IMR-90 (cell line): ENCODE data around the gene RING1. TPM values are rescaled to one million over a fixed set of nuclear protein-coding genes. Genes with fewer than 3 reads are reported as not detected.

Experiments
- ATAC-seq: fragments of 200-7000 bp; cut with Tn5 transposase; 2 replicates; pipeline ENCODE4 v1.9.1; 2020; ENCODE audit warnings: low read depth, mild to moderate bottlenecking, moderate library complexity
- BruUV-seq: library from RNA; stranded (reverse); fragments of 400-500 nt; replicated peaks from 2 replicates; lab custom pipeline; 2021; lab: Mats Ljungman, UMichigan
- CTCF ChIA-PET: fragments of 300-600 bp; formaldehyde crosslinking; extraction: SDS; loops from one replicate; lab custom pipeline; 2021; ENCODE audit warnings: antibody characterized with exemption; lab: Yijun Ruan, JAX
- POLR2A ChIA-PET: fragments of 300-600 bp; sonication (Branson Sonifier 250); formaldehyde crosslinking; loops from one replicate; lab custom pipeline; 2022; ENCODE audit warnings: antibody characterized with exemption; ENCODE audit not compliant: unreplicated experiment; lab: Charles Lee
- DNase-seq: peaks from one replicate; pipeline ENCODE4 v3.0.0; 2013
- H2AFZ ChIP-seq: replicated peaks from 2 replicates; pipeline ENCODE3; 2013; ENCODE audit warnings: low read length, mild to moderate bottlenecking; ENCODE audit not compliant: poor library complexity
- H2AK5ac ChIP-seq: 2 replicates; pipeline ENCODE4 v1.6.1; 2013; ENCODE audit warnings: low read depth, low read length, inconsistent platforms
- H2AK9ac ChIP-seq: replicated peaks from 2 replicates; pipeline ENCODE3; 2013; ENCODE audit warnings: mild to moderate bottlenecking, low read depth, low read length, moderate library complexity; ENCODE audit not compliant: poor library complexity
- H2BK120ac ChIP-seq: 2 replicates; pipeline ENCODE4 v1.6.1; 2013; ENCODE audit warnings: low read depth, low read length, inconsistent platforms
- H2BK15ac ChIP-seq: 3 replicates; pipeline ENCODE4 v1.6.1; 2013; ENCODE audit warnings: low read depth, low read length, inconsistent platforms
- H2BK20ac ChIP-seq: 2 replicates; pipeline ENCODE4 v1.6.1; 2013; ENCODE audit warnings: low read depth, mild to moderate bottlenecking, inconsistent platforms, low read length, moderate library complexity
- H2BK5ac ChIP-seq: 2 replicates; pipeline ENCODE4 v1.6.1; 2013; ENCODE audit warnings: mild to moderate bottlenecking, low read depth, low read length, inconsistent platforms; ENCODE audit not compliant: poor library complexity, severe bottlenecking
- H3K14ac ChIP-seq: replicated peaks from 2 replicates; pipeline ENCODE4 v1.6.1; 2013; ENCODE audit warnings: low read depth, low read length, inconsistent platforms
- H3K18ac ChIP-seq: 2 replicates; pipeline ENCODE4 v1.6.1; 2013; ENCODE audit warnings: low read depth, low read length, control low read depth
- H3K23ac ChIP-seq: 2 replicates; pipeline ENCODE4 v1.6.1; 2013; ENCODE audit warnings: low read depth, low read length, inconsistent platforms
- H3K27ac ChIP-seq: 2 replicates; pipeline ENCODE4 v1.5.1; 2013; ENCODE audit warnings: mild to moderate bottlenecking, control low read depth, low read length; ENCODE audit not compliant: insufficient read depth
- H3K27me3 ChIP-seq: 2 replicates; pipeline ENCODE4 v1.6.1; 2013; ENCODE audit warnings: low read length; ENCODE audit not compliant: control insufficient read depth, insufficient read depth
- H3K36me3 ChIP-seq: 2 replicates; pipeline ENCODE4 v1.6.1; 2013; ENCODE audit warnings: low read length, mixed read lengths; ENCODE audit not compliant: control insufficient read depth, insufficient read depth
- H3K4ac ChIP-seq: 2 replicates; pipeline ENCODE4 v1.6.1; 2013; ENCODE audit warnings: low read depth, low read length, inconsistent platforms
- H3K4me1 ChIP-seq: 2 replicates; pipeline ENCODE4 v1.6.1; 2013; ENCODE audit warnings: low read length, mixed read lengths; ENCODE audit not compliant: control insufficient read depth, insufficient read depth
- H3K4me2 ChIP-seq: 2 replicates; pipeline ENCODE4 v1.6.1; 2013; ENCODE audit warnings: low read depth, mild to moderate bottlenecking, control low read depth, low read length, moderate library complexity
- H3K4me3 ChIP-seq: 2 replicates; pipeline ENCODE4 v1.5.1; 2013; ENCODE audit warnings: low read depth, mild to moderate bottlenecking, control low read depth, low read length, moderate library complexity; ENCODE audit not compliant: insufficient read depth
- H3K56ac ChIP-seq: 2 replicates; pipeline ENCODE4 v1.6.1; 2013; ENCODE audit warnings: low read length, inconsistent platforms; ENCODE audit not compliant: insufficient read depth; ENCODE audit errors: extremely low read depth
- H3K79me1 ChIP-seq, 2 experiments: 2 replicates each; pipeline ENCODE4 v1.6.1; 2013; ENCODE audit warnings: low read length in 2 of 2, inconsistent platforms in 1 of 2, low read depth in 1 of 2
- H3K9ac ChIP-seq: 2 replicates; pipeline ENCODE4 v1.6.1; 2013; ENCODE audit warnings: low read depth, low read length, control low read depth
- H3K9me1 ChIP-seq: 2 replicates; pipeline ENCODE4 v1.6.1; 2013; ENCODE audit warnings: low read length, inconsistent platforms; ENCODE audit not compliant: insufficient read depth
- H3K9me3 ChIP-seq: 2 replicates; pipeline ENCODE4 v1.6.1; 2013; ENCODE audit warnings: low read length; ENCODE audit not compliant: control insufficient read depth, insufficient read depth
- H4K20me1 ChIP-seq: 2 replicates; pipeline ENCODE4 v1.6.1; 2013; ENCODE audit warnings: low read length, inconsistent platforms; ENCODE audit not compliant: insufficient read depth
- H4K5ac ChIP-seq: 2 replicates; pipeline ENCODE4 v1.6.1; 2013; ENCODE audit warnings: mild to moderate bottlenecking, low read depth, low read length, control low read depth
- H4K8ac ChIP-seq, 2 experiments: 2 replicates each; pipeline ENCODE4 v1.6.1; 2013; ENCODE audit warnings: low read depth in 2 of 2, low read length in 2 of 2, control low read depth in 1 of 2, inconsistent platforms in 1 of 2
- H4K91ac ChIP-seq: 2 replicates; pipeline ENCODE4 v1.6.1; 2013; ENCODE audit warnings: low read depth, low read length, inconsistent platforms; ENCODE audit not compliant: insufficient read depth
- BHLHE40 ChIP-seq: fragments of 150-350 bp; IDR thresholded peaks from 2 replicates; pipeline ENCODE4 v1.6.1; 2016; ENCODE audit warnings: mild to moderate bottlenecking, low read depth, low read length
- CHD1 ChIP-seq: IDR thresholded peaks from 2 replicates; pipeline ENCODE4 v1.6.1; 2012; ENCODE audit warnings: low read depth, low read length, improper control_type of control experiment
- MAFK ChIP-seq: IDR thresholded peaks from 2 replicates; pipeline ENCODE4 v1.6.1; 2012; ENCODE audit warnings: low read depth, low read length, improper control_type of control experiment
- MAZ ChIP-seq: IDR thresholded peaks from 2 replicates; pipeline ENCODE4 v1.6.1; 2012; ENCODE audit warnings: low read depth, mild to moderate bottlenecking, low read length, improper control_type of control experiment, moderate library complexity, borderline replicate concordance
- NFE2L2 ChIP-seq: fragments of 150-350 bp; IDR thresholded peaks from 2 replicates; pipeline ENCODE4 v1.6.1; 2016; ENCODE audit warnings: low read depth, mild to moderate bottlenecking, low read length
- POLR2A ChIP-seq: IDR thresholded peaks from 2 replicates; pipeline ENCODE4 v1.6.1; 2012; ENCODE audit warnings: mild to moderate bottlenecking, low read depth, low read length
- USF2 ChIP-seq: fragments of 150-350 bp; IDR thresholded peaks from 2 replicates; pipeline ENCODE4 v1.6.1; 2017; ENCODE audit warnings: mild to moderate bottlenecking, antibody characterized with exemption, low read length, low read depth
- WGBS, 2 experiments: methylation state at CpG; one replicate each; pipeline versions ENCODE4 v1.1.5 to v1.1.7; 2013; ENCODE audit warnings: missing lambda C conversion rate in 2 of 2; ENCODE audit not compliant: insufficient read length in 1 of 2; ENCODE audit errors: extremely low coverage in 2 of 2; 5-methylcytosine and 5-hydroxymethylcytosine counted together
- dilution Hi-C: fragments of 300-500 bp; cut with HindIII; formaldehyde crosslinking; loops from one replicate; pipeline ENCODE4 v1.14.3; 2018; ENCODE audit warnings: low sequenced_read_pairs; ENCODE audit not compliant: unreplicated experiment
- in situ Hi-C: fragments of 300-500 bp; cut with MboI; formaldehyde crosslinking; loops from 3 replicates; pipeline ENCODE4 v1.14.3; 2019; ENCODE audit warnings: low sequenced_read_pairs, inconsistent platforms, mixed read lengths
- intact Hi-C: fragments of 100-400 bp; cut with micrococcal nuclease; formaldehyde crosslinking; loops from 2 replicates; pipeline ENCODE4 v1.10.0; 2022
- polyA plus RNA-seq, 3 experiments: library from polyadenylated mRNA; depleted of rRNA; stranded (reverse); fragments of >200 nt; gene quantifications; 2 replicates each; pipeline ENCODE4 v1.2.3, GENCODE V29; 2012; ENCODE audit warnings: low replicate concordance in 1 of 3
- total RNA-seq: library from RNA; depleted of rRNA; stranded (reverse); fragments of >200 nt; gene quantifications from 2 replicates; pipeline ENCODE4 v1.2.3, GENCODE V29; 2012
- TF ChIP-seq, protein P1 (sequence below): conservative IDR thresholded peaks from 2 replicates; pipeline ENCODE4 v1.5.1; 2012; ENCODE audit warnings: mild to moderate bottlenecking, low read depth, low read length, improper control_type of control experiment

The RING1 gene
- total and polyA plus RNA-seq, 2 of the 4 experiments (the other 2 are of a cell fraction): 14.9 to 40.8 TPM

- H4K91ac ChIP-seq: no peak overlapping the region
- BruUV-seq: no TSS peak
- in situ Hi-C loops (loop anchor here (5.0 to 10.0 kb wide), 2 partner anchors 83 to 149 kb away; no protein-coding TSS in a partner anchor), dilution Hi-C loops (no loop called here), intact Hi-C loops (no loop called here)
- no peak overlapping the region for H2BK5ac ChIP-seq
- H3K18ac ChIP-seq: no peak overlapping the region
- H3K9me3 ChIP-seq: no peaks in the 10 kb centered on the region
- no peak overlapping the region for H2AK5ac ChIP-seq
- H3K36me3 ChIP-seq: no peaks in the 10 kb centered on the region
- peaks cover 5% of the 10 kb centered on the region; the same call in 1 of the 2 replicates for H3K9me1 ChIP-seq
- H3K4me1 ChIP-seq: peaks cover 9% of the 10 kb centered on the region
- no peak overlapping the region for H4K8ac ChIP-seq
- no peak overlapping the region for H3K9ac ChIP-seq
- POLR2A ChIA-PET: no interaction called here
- H3K23ac ChIP-seq: no peak overlapping the region
- no peak for TF ChIP-seq POLR2A
- no peak for TF ChIP-seq BHLHE40
- TF ChIP-seq USF2: no peak
- TF ChIP-seq, protein P1, sequence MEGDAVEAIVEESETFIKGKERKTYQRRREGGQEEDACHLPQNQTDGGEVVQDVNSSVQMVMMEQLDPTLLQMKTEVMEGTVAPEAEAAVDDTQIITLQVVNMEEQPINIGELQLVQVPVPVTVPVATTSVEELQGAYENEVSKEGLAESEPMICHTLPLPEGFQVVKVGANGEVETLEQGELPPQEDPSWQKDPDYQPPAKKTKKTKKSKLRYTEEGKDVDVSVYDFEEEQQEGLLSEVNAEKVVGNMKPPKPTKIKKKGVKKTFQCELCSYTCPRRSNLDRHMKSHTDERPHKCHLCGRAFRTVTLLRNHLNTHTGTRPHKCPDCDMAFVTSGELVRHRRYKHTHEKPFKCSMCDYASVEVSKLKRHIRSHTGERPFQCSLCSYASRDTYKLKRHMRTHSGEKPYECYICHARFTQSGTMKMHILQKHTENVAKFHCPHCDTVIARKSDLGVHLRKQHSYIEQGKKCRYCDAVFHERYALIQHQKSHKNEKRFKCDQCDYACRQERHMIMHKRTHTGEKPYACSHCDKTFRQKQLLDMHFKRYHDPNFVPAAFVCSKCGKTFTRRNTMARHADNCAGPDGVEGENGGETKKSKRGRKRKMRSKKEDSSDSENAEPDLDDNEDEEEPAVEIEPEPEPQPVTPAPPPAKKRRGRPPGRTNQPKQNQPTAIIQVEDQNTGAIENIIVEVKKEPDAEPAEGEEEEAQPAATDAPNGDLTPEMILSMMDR: no peak
- TF ChIP-seq CHD1: no peak
- no peak for TF ChIP-seq MAZ
- no peak for TF ChIP-seq MAFK
- no peak for TF ChIP-seq NFE2L2
- CTCF ChIA-PET: no interaction called here
- no peak for DNase-seq
- no peak overlapping the region for H2BK20ac ChIP-seq
- WGBS, 2 experiments: 38% methylated on average over 5 of the region's 10 CpGs; no CpG with 5 or more reads in 1 of the 2 experiments
- H2BK15ac ChIP-seq: no peak overlapping the region
- no peak overlapping the region for H2AK9ac ChIP-seq
- H2BK120ac ChIP-seq: no peak overlapping the region
- H2AFZ ChIP-seq: no peak overlapping the region
- H4K20me1 ChIP-seq: no peaks in the 10 kb centered on the region
- ATAC-seq: no peak
- no peak overlapping the region for H4K5ac ChIP-seq
- no peak overlapping the region for H3K27ac ChIP-seq
- H3K4ac ChIP-seq: no peak overlapping the region
- H3K4me2 ChIP-seq: no peak overlapping the region
- H3K27me3 ChIP-seq: peaks cover 7% of the 10 kb centered on the region
- no peak overlapping the region for H3K4me3 ChIP-seq
- no peak overlapping the region for H3K14ac ChIP-seq
- H3K56ac ChIP-seq: no peak overlapping the region
- no peaks in the 10 kb centered on the region for H3K79me1 ChIP-seq
Observed at GRCh38 chr6:33164176-33164575, 44.1 kb upstream of the RING1 start.
